HL-60 (cell line): ENCODE results near the gene LIPJ.

Experiments
- POLR2AphosphoS5 ChIP-seq: IDR thresholded peaks from 2 replicates; pipeline ENCODE4 v1.6.1; 2012; ENCODE audit warnings: low read depth
- REST ChIP-seq: IDR thresholded peaks from 2 replicates; pipeline ENCODE4 v1.6.1; 2012; ENCODE audit warnings: low read depth; ENCODE audit not compliant: insufficient replicate concordance
- TF ChIP-seq, protein P1 (sequence below): IDR thresholded peaks from one replicate; pipeline ENCODE4 v1.5.1; 2011; ENCODE audit warnings: low read length, control low read depth, inconsistent platforms; ENCODE audit not compliant: insufficient read depth

GRCh38 chr10:88583584-88583957 lies 3.0 kb upstream of the LIPJ start:
- TF ChIP-seq, protein P1, sequence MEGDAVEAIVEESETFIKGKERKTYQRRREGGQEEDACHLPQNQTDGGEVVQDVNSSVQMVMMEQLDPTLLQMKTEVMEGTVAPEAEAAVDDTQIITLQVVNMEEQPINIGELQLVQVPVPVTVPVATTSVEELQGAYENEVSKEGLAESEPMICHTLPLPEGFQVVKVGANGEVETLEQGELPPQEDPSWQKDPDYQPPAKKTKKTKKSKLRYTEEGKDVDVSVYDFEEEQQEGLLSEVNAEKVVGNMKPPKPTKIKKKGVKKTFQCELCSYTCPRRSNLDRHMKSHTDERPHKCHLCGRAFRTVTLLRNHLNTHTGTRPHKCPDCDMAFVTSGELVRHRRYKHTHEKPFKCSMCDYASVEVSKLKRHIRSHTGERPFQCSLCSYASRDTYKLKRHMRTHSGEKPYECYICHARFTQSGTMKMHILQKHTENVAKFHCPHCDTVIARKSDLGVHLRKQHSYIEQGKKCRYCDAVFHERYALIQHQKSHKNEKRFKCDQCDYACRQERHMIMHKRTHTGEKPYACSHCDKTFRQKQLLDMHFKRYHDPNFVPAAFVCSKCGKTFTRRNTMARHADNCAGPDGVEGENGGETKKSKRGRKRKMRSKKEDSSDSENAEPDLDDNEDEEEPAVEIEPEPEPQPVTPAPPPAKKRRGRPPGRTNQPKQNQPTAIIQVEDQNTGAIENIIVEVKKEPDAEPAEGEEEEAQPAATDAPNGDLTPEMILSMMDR: no peak
- no peak for TF ChIP-seq POLR2AphosphoS5
- no peak for TF ChIP-seq REST
